Cerebellar nuclear complex (tissue), 1 donor: ENCODE data around the gene KBTBD2.
"Not testable (repeated sequence)": the region's sequence is repeated elsewhere in the genome, so short reads cannot be mapped to it uniquely, and the experiment has no call there.

Experiments
- DNase-seq, 2 experiments: peaks; one replicate each; lab custom pipeline; 2025; lab: John Stamatoyannopoulos, UW

Gene KBTBD2

GRCh38 chr7:32855837-32856775, 35.5 kb downstream of the KBTBD2 start:
- not testable (repeated sequence) for DNase-seq

GRCh38 chr7:32850654-32851053, 40.9 kb downstream of the KBTBD2 start:
- DNase-seq, result not testable (repeated sequence)

GRCh38 chr7:32848655-32849054, 42.9 kb downstream of the KBTBD2 start:
- DNase-seq, result not testable (repeated sequence)

DNA sequence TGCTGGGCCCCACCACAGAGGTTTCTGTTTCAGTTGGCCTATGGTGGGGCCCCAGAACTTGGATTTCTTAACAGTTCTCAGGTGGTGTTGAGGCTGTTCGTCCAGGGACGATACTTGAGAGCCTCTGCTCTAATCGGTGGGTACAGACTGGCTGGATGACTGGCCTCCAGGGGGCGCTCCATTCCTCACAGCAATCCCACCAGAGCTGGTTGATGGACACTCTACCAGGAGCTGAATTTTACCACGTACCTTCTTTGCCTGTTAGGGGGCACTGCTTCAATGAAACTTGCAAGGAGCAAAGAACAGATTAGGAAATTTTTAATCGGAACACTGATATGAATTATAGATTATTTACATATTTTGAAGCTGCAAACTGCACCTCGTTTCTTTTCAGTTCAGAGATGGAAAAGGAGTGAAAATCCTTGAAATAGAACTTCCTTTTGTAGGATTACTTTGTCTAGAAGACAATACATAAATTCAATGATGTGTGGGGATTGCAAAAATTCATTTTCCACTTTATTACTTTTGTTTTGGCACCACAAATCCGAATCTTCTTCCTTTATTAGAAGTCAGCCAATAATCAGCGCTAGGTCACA, 44.8 kb downstream of the KBTBD2 start:
- peak in 1 of 2 experiments; percentile 11 for DNase-seq

DNA sequence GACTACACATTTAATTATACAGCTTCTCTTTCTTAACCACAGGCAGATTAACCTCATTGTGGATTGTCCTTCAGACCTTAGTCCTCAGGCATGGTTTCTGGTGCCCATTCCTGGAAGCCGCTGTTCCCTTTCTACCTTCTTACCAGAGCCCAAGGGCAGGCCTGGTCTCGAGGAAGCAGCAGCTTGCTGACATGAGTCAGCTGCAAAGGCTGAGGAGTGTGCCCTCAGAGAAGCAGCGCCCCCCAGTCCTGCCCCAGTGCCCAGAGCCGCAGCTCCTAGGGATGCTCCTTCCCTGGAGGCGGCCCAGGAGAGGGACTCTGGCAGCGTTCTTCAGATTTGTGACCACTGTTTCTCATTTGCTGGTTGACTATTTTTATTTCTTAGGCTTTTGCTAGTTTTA, 46.8 kb downstream of the KBTBD2 start:
- not testable (repeated sequence) for DNase-seq

DNA sequence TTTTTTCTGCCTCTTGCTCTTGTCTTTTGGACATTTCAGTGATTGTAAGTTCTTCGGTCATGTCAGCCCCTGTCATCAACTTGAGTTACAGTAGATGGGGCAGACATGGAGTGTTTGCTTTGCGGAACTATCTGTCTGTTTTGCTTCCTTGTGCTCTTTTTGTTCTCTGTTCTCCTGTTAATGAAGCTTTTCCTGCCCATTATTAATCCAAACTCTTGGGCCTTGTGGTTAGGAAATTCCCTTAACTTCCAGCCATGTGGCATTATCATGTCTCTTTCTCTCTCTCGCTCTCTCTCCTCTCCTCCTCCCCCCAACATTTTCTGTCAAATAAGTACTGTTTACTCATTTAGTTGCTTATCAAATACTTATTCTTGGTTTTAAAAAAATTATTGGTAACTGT, 47.8 kb downstream of the KBTBD2 start:
- DNase-seq, result not testable (repeated sequence)

- not testable (repeated sequence) for DNase-seq
Measured at GRCh38 chr7:32839846-32840245, 51.7 kb downstream of the KBTBD2 start.

GRCh38 chr7:32828996-32829752, 62.4 kb downstream of the KBTBD2 start:
- DNase-seq, result not testable (repeated sequence)
